Muscle of arm (tissue), 12 donors: ENCODE measurements around the gene CPXM1. TPM values are rescaled to one million over a fixed set of nuclear protein-coding genes. Genes with fewer than 3 reads are reported as not detected.

ENCODE experiments used
- DNase-seq: peaks from one replicate; pipeline ENCODE4 v3.0.0-alpha.2; 2013
- polyA plus RNA-seq, 12 donors: library from polyadenylated mRNA; unstranded; fragments of 120-200 nt; gene quantifications; one replicate each; pipeline ENCODE4 v1.2.1, GENCODE V29; 2013; ENCODE audit not compliant: insufficient read length in 12 of 12

The CPXM1 gene
- polyA plus RNA-seq, 12 donors, result 30.8 to 71.4 (median 47.1) TPM; not detected in 1

GRCh38 chr20:2751347-2751877 lies 49.0 kb downstream of the CPXM1 start:
- DNase-seq, result no peak

- no peak for DNase-seq
These were observed 49.8 kb downstream of the CPXM1 start for GRCh38 chr20:2750491-2751251.

DNA sequence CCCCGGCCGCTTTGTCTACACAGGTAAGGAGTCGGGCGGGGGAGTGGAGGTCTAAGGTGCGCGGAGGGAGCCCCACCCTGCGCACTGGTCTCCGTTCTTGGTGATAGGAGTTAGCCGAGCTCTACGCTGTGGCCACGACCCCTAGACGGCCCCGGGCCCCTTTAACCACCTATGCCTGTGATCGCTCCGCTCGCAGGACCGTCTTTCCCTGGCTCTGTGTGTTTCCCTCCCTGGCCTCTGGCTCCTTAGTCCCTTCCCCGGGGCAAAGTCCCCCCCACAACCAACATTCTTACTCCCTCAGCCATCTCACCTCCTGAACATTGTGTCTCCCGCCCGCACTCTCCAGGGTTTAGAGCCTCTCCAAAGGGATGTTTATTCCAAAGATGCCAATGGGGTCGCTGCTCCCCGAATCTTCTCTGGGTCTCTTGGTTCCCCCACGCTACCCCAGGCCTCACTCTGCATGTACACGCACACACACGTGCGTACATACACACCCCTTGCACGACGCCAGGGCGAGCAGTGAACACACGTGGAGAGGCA lies 50.4 kb downstream of the CPXM1 start:
- no peak for DNase-seq

DNA sequence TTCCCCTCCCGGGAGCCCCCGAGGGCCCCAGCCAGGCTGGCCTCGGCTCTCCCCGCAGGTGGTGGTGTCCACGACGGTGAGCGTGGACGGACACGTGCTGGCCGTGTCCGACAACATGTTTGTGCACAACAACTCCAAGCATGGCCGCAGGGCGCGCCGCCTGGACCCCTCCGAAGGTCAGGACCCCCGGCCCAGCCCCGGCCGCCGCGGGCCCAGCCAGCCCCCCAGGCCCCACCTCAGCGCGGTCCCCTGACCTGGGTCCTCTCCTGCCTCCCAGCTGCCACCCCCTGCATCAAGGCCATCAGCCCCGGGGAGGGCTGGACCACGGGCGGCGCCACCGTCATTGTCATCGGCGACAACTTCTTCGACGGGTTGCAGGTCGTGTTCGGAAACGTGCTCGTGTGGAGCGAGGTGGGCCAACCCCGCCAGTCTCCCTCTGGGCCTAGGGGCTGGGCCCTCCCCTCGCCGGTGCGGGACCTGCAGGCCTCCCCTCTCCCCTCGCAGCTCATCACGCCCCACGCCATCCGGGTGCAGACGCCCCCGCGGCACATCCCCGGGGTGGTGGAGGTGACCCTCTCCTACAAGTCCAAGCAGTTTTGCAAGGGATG lies 51.0 kb downstream of the CPXM1 start:
- DNase-seq, result no peak

DNA sequence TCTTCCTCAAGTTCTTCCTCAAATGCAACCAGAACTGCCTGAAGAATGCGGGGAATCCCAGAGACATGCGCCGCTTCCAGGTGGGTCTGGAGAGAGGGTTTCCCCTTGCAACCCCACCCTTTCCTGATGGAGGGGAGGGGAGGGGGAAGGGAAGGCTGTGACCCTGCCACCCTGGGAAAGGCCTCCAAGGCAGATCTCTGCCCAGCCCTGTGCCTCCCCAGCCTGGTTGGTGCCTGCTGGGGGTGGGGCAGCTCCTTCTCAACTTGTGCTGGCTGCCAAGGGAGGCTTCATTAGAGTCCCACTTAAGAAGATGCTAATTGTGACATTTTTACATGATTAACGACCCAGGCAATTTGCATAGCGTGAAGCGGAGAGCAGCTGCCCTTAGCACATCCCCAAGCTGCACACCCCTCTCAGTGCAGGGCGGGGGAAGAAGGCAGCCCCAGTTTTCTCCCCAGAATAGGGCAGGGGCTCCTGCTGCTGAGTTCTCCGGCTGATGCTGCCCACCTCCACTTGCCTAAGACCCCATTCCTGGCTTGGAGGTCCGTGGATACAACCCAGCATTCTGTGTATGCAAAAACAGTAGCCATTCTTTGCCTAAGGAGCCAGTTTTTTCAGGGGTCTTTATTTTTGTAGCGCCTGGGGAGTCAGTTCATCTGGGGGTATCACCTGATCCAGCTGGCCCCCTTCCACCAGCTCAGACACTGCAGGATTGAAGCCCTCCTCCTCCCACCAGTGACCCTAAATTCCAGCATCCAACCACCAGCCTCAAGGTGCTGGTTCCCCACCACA lies 51.7 kb downstream of the CPXM1 start:
- no peak for DNase-seq

DNA sequence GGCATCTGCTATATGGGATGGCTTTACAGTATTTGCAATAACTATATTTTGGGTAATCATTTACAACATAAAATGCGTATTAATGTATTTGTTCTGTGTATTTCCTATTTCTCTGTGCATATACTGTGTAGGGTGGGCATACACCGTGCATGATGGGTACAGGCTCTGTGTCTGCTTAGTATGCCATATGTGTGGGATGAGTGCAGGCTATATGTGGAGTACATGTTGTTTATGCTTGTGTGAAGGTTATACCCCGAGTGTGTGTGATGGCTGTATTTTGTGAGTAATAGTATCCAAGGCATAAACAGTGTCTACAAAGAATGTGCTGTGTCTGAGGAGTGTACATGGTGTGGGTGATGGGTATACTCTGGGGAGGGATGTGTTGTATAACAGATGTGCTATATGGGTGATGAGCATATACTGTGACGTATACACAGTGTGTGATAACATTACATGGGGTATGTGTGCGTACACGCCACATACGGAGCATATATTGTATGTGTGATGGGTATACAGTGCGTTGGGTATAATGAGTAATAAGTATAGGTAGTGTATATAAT lies 52.7 kb downstream of the CPXM1 start:
- DNase-seq, result no peak

DNA sequence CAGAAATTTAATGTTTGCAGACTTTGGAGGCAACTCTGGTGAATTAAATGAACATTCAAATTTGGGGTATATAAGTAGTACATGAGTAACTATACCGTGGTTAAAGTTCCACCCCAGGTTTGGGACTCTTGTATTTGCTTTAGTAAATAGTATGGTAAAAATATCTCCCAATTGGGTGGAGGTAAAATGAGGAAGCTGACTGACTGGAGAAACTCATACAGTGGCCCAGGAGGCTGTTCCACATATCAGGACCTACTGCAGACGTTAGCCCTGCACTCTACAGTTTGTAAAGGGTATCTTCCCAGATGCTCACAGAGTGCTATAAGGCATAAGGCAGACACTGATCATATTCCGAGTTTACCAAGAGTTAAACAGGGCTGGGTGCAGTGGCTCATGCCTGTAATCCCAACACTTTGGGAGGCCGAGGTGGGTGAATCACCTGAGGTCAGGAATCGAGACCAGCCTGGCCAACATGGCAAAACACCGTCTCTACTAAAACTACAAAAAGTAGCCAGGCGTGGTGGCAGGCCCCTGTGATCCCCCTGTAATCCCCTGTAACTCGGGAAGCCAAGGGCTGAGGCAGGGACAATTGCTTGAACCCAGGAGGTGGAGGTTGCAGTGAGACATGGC lies 53.7 kb downstream of the CPXM1 start:
- no peak for DNase-seq

- DNase-seq, result no peak
These were observed 54.3 kb downstream of the CPXM1 start for GRCh38 chr20:2745936-2746635.

- DNase-seq, result no peak
These were observed 55.1 kb downstream of the CPXM1 start for GRCh38 chr20:2745060-2745910.

Other genes with a start within 250 kb of the CPXM1 start
- gene NOP56, start 148.0 kb downstream of the CPXM1 start, polyA plus RNA-seq, result 100 to 1,000 TPM in 11 of 12 donors, not detected in 1; 131 to 191 (median 155) TPM
- gene IDH3B, start 136.4 kb downstream of the CPXM1 start, polyA plus RNA-seq, result 100 to 1,000 TPM in 4 of 12 donors, 10 to 100 TPM in 7, not detected in 1; 78.3 to 110 (median 98.9) TPM
- gene EBF4, start 107.8 kb downstream of the CPXM1 start, polyA plus RNA-seq, result 1 to 10 TPM in 11 of 12 donors, not detected in 1; 3.9 to 9.6 (median 6.5) TPM
- gene C20orf141, start 14.4 kb upstream of the CPXM1 start, polyA plus RNA-seq, result not detected
- gene TMEM239, start 15.7 kb upstream of the CPXM1 start, polyA plus RNA-seq, result not detected
- gene PCED1A, start 40.0 kb upstream of the CPXM1 start, polyA plus RNA-seq, result 10 to 100 TPM in 11 of 12 donors, not detected in 1; 17.5 to 41.8 (median 25.6) TPM
- 10 to 100 TPM in 11 of 12 donors, not detected in 1; 18.9 to 53.6 (median 21.9) TPM for gene VPS16, start 40.1 kb upstream of the CPXM1 start, polyA plus RNA-seq
- 10 to 100 TPM in 11 of 12 donors, not detected in 1; 35.4 to 98.2 (median 56.6) TPM for gene PTPRA, start 72.9 kb upstream of the CPXM1 start, polyA plus RNA-seq
- gene GNRH2, start 243.0 kb upstream of the CPXM1 start, polyA plus RNA-seq, result 1 to 10 TPM in 1 of 12 donors, under 1 TPM in 4, not detected in 7; 0.20 to 1.1 (median 0.35) TPM
- gene MRPS26, start 245.4 kb upstream of the CPXM1 start, polyA plus RNA-seq, result 10 to 100 TPM in 11 of 12 donors, not detected in 1; 23.0 to 38.0 (median 28.4) TPM